Measurements from ENCODE around the gene CCR4.
"Not testable (repeated sequence)": the region's sequence is repeated elsewhere in the genome, so short reads cannot be mapped to it uniquely, and the experiment has no call there.

CCR4 gene

DNA sequence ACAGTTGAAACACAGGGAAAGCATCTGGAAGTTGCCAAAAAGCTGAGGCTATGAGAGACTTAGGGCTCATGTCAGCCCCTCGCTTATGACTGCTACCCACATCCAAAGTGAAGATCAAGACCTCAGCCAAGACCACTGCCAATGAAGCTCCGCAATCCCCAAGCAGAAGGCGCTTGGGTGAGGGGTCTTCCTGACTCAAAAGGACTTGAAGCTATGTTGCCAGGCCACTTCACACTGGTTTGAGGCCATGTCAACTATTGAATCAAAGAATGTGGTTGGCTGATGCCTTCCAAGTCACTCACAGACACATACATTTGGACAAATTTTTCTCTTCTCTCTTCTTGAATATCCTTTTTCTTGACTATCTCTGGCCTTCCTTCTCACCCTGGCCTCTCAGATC lies 928 bp upstream of the CCR4 start:
- H3K4me3 ChIP-seq (ENCODE audit: low read depth, low read length): no peak overlapping the region

DNA sequence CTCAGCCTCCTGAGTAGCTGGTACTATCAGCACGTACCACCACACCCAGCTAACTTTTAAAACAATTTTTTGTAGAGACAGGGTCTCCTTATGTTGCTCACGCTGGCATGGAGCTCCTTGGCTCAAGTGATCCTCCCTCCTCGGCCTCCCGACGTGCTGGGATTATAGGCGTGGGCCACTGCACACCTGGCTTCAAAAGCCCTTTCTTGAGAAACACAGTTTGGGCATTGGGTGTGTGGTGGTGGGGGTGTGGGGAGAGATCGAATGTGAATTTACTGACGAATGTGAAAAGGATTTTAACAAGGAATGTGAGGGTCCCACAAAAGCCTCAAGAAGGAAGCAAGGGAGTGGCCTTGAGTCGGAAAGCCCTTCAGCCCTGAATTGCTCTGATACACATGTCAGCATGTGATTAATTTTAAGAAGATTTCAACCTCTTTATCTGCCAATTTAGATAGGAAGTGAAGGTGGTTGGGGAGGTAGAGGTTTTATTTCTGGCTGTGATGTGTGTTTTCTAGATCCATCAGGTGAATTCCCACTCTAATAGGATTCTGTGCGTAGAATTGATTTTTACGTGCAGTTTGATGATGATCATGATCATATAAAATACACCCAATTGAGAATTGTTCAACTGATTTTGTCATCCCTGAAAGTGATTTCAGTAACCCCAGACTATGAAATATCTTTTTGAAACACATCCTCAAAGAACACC lies 1.1 kb downstream of the CCR4 start:
- H3K4me3 ChIP-seq (ENCODE audit: low read depth, low read length): no peak overlapping the region

DNA sequence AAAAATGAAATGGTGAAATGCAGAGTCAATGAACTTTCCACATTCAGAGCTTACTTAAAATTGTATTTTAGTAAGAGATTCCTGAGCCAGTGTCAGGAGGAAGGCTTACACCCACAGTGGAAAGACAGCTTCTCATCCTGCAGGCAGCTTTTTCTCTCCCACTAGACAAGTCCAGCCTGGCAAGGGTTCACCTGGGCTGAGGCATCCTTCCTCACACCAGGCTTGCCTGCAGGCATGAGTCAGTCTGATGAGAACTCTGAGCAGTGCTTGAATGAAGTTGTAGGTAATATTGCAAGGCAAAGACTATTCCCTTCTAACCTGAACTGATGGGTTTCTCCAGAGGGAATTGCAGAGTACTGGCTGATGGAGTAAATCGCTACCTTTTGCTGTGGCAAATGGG lies 3.1 kb downstream of the CCR4 start:
- no peak overlapping the region for H3K4me3 ChIP-seq (ENCODE audit: low read depth, low read length)

DNA sequence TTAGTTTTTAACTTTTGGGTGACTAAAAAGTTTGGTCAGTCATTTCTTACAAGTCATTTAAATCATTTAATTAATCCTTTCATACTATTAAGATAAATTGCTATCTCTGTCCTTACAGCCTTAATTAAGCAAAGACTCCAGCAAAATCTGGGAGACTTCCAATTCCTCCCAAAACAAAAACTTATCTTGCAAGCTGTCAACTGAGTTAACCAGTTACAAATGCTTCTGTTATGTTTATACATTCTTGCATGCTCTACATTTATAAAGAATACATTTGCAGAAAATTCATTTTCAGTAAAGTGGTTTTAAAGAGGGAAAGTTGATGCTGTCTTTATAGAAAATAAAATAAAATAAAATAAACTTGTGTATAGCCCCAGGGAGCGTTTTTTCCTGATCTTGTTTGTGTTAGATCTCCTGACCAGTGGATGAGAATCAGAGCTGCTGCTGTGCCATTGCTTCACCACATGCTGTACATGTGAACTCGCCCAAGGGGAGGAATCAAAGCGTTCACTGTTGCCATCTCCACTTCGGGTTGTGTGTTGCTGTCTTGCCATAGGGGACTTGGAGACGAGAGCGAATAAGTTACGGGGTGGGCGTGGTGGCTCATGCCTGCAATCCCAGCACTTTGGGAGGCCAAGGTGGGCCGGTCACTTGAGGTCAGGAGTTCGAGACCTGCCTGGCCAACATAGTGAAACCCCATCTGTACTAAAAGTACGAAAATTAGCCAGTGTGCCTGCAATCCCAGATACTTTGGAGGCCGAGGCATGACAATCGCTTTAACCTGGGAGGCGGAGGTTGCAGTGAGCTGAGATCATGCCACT lies 5.5 kb downstream of the CCR4 start:
- no peak overlapping the region for H3K4me3 ChIP-seq (ENCODE audit: low read depth, low read length)

DNA sequence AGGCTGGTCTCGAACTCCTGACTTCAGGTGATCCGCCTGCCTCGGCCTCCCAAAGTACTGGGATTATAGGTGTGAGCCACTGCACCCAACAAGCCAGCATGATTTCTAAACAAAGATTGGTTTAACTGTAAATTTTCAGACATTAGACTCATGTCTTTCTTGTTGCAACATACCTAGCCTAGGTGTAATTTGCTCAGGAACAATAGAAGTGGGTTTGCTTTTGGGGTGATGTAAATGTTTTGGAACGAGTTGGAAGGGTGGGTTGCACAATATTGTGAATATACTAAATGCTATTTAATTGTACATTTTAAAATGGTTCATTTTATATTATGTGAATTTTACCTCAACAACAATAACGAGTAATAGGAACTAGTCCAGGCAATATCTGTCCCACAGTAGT lies 7.1 kb downstream of the CCR4 start:
- no peak overlapping the region for H3K4me3 ChIP-seq (ENCODE audit: low read depth, low read length)

DNA sequence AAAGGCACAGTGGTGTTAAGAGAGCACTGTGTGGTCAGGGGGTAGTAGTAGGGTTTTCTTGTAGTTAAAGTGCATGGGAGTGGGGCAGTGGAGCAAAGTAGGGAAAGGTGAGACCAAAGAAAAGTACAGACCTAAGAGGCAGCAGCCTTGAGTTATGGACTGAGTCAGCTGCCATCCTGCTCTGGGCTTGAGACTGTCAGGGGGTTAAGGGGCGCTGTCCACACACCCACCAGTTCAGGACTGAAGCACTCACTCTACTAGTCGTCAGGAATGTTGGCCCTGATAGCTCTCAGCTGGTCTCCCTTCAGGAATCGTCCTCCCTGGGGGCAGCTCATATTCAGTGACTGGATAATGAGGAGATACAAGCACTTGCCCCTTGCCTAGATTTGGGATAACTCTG lies 7.9 kb downstream of the CCR4 start:
- H3K4me3 ChIP-seq (ENCODE audit: low read depth, low read length): no peak overlapping the region

DNA sequence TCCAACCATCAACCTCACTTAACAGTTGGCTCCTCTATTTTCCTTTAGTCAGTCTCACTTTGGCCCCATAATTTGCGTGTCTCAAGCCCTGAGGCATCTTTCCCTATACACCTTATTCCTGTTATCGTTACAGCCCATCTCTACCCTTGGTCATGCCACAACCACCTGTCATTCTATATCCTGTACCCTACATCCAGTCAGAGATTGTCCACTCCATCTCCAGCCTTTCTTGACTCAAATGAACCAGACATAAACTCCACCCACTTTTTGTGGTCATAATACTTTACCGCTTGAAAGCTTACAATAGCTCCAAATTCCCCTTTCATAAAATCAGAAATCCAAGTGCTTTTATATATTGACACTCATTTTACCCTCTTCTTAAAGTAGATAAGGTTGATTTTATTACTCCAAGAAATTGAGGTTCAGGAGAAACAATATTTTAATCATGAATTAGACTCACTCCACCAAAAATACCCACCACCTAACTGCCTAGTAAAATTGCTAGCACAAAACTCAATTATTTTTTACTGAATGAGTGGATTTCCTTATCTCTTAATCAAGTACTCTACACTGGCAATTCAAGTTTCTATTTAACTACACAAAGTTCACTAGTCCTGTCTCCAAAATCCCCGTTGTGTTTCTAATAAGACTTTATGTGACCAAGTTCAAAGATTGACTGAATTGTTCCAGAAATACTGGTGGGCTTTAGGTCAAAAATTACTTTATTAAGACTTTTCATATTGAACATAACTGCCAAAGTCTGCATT lies 9.1 kb downstream of the CCR4 start:
- no peak overlapping the region for H3K4me3 ChIP-seq (ENCODE audit: low read depth, low read length)

DNA sequence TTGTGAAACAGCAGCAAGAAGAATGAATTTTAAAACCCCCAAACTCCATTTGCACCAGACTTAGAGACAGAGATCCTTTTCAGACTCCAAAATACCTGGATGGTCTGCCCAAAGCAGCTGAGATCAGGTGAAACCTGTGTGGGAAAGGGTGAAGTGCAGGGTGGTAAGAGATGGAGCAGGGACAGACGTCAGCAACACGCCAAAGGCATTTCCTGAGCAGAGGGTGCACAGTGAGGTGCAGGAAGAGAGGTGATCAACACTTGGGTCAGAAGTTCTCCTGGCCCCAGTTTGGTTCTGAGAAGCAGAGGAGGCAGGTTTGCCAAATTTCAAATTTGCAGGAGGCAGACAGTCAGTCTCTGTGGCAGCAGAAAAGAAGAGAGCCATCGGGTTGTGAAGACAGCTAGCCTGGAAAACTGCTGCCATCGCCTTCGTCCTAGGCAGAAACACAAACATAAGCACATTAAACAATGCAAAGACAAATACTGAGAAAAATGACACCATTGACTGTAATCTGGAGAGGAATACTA lies 9.8 kb downstream of the CCR4 start:
- no peak overlapping the region for H3K4me3 ChIP-seq (ENCODE audit: low read depth, low read length)

DNA sequence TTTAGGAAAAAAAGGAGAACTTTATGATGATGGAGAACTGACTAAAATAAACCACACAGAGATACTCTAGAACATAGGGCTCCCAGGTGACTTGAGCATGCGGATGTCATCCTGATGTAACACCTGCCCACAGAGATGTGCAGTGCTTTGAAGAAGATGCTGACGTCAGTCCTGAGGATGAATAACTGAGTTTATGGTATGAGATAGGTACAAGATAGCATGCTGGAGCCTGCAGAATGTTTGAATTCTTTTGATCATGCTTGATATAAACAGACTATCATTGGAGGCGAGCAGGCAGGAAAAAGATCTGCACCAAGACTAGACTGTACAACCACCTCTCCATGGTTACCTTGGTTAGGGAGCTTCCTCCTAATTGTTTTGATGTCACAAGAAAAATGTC lies 12.4 kb downstream of the CCR4 start:
- H3K4me3 ChIP-seq (ENCODE audit: low read depth, low read length): no peak overlapping the region

DNA sequence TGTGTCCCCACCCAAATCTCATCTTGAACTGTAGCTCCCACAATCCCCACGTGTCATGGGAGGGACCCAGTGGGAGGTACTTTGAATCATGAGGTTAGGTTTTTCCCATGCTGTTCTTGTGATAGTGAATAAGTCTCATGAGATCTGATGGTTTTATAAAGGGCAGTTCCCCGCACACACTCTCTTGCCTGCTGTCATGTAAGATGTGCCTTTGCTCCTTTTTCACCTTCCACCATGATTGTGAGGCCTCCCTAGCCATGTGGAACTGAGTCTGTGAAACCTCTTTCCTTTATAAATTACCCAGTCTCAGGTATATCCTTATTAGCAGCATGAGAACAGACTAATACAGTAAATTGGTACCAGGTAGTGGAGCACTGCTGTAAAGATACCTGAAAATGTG lies 13.3 kb downstream of the CCR4 start:
- not testable (repeated sequence) for H3K4me3 ChIP-seq (ENCODE audit: low read depth, low read length)

DNA sequence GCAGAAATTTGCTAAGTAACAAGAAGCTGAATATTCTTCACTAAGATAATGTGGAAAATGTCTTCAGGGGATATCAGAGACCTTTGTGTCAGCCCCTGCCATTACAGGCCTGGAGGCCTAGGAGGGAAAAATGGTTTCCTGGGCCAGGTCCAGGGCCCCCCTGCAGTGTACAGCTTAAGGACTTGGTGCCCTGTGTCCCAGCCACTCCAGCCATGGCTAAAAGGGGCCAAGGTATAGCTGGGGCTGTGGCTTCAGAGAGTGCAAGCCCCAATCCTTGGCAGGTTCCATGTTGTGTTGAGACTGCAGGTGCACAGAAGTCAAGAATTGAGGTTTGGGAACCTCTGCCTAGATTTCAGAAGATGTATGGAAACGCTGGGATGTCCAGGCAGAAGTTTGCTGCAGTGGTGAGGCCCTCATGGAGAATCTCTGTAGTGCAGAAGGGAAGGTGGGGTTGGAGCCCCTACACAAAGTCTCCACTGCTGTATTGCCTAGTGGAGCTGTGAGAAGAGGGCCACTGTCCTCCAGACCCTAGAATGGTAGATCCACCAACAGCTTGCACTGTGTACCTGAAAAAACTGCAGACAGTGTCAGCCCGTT lies 14.3 kb downstream of the CCR4 start:
- H3K4me3 ChIP-seq (ENCODE audit: low read depth, low read length): not testable (repeated sequence)

DNA sequence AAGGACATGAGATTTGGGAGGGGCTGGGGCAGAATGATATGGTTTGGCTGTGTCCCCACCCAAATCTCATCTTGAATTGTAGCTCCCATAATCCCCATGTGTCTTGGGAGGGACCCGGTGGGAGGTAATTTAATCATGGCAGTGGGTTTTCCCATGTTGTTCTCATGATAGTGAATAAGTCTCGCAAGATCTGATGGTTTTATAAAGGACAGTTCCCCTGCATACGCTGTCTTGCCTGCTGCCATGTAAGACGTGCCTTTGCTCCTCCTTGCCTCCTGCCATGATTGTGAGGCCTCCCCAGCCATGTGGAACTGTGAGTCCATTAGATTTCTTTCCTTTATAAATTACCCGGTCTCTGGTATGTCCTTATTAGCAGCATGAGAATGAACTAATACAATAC lies 15.2 kb downstream of the CCR4 start:
- not testable (repeated sequence) for H3K4me3 ChIP-seq (ENCODE audit: low read depth, low read length)

DNA sequence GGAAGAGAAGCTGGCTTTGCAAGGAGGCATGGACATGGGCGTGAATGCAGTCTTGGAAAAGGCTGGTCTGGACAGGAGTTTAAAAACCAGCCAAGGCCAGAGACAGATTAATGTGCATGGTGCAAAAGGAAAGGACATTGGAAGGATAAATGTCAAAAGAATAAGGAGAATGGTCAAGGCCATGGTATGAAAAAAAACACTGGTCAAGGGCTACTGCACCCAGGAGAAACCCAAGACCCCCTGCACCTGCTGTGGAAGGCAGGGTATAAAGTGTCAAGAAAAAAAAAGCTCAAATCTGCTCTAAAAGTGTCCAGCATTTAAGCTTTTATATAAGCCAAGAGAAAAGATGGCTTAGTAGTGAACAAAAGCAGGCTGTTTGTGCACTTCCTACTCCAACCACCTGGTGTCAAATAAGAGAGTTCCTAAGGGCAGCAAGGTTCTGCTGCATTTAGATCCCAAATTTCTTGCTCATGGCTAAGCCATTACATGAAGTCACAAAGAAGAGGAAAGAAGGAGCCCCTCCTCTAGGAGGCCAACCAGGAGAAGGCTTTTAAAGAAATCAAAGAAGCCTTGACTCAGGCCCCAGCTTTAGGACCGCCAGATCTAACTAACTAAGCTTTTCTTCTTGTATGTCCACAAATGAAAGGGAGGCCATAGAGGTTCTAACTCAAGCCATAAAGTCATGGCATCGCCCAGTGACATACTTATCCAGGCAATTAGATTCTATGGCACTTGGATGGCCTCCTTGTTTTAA lies 16.9 kb downstream of the CCR4 start:
- no peak overlapping the region for H3K4me3 ChIP-seq (ENCODE audit: low read depth, low read length)

DNA sequence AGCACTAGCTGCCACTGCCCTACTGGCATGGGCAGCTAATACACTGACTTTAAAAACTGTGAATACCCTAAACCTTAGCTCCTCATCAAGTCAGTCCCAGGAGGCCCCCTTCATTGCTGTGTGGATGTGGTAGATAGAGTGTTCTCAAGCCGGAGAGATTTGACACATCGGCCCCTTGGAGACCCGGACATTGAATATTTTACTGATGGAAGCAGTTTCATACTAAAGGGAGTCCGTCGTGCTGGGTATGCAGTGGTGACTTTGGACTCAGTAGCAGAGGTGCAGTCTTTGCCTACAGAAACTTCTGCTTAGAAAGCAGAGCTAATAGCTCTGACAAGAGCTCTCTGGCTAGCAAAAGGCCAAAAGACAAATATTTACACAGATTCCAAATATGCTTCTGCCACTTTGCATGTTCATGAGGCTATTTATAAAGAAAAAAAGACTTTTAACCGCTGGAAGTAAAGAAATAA lies 17.5 kb downstream of the CCR4 start:
- no peak overlapping the region for H3K4me3 ChIP-seq (ENCODE audit: low read depth, low read length)

DNA sequence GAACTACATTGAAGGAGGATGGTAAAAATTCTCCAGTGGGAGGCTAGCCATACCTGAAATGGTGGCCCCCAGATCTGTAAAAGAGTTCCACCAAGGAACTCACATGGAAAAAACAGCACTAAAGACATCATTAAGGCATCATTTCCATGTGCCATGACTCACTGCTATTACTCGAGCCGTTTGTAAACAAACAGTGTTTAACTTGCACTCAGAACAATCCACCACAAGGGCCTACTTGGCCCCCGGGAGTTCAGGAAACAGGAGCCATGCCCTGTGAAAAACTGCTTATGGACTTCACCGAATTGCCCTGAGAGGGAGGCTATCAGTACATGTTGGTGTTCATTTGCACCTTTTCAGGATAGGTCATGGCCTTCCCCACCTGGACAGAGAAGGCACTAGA lies 18.2 kb downstream of the CCR4 start:
- no peak overlapping the region for H3K4me3 ChIP-seq (ENCODE audit: low read depth, low read length)

DNA sequence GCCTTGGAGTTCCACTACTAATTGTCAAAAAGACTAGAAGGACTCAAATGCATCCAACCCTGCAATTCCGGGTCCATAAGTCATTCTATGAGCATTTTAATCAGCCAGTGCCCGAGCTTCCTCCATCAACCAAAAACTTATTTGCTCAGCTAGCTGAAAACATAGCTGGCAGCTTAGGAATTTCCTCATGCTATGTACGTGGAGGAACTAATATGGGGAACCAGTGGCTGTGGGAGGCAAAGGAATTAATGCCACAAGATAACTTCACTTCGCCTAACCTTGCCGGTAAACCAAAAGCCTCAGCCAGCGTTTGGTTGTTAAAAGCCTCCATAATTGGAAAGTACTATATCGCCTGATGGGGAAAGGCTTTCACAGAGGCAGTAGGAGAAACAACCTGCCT lies 19.8 kb downstream of the CCR4 start:
- H3K4me3 ChIP-seq (ENCODE audit: low read depth, low read length): not testable (repeated sequence)

DNA sequence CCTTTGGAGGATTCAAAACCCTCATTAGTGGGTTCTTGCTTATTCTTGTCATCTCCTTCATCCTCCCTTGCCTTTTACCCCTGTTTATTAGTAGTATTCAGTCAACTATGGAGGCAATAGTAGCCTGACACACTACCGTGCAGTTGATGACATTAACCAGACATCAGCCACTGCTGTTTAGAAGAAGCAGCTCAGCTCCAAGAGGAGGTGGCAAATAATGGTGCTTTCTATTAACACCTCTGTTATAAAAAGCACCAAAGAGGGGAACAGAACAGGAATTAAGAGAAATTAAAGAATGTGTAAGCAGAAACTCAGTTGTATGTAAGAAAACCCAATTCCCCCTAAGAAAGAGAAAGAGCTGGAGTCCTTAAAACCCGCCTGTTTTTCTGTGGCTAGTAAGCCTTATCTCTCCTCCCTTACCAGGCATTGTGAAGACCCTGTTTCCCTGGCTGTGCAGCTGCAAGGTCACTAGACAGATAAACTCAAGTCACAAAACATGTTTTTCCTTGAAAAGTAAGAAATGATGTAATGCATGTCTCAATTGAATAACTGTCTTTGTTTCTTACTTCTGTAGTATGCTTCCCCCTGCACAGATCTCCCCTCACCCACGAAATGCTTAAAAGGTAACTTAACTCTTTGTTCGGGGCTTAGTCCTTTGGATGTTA lies 21.2 kb downstream of the CCR4 start:
- H3K4me3 ChIP-seq (ENCODE audit: low read depth, low read length): no peak overlapping the region

DNA sequence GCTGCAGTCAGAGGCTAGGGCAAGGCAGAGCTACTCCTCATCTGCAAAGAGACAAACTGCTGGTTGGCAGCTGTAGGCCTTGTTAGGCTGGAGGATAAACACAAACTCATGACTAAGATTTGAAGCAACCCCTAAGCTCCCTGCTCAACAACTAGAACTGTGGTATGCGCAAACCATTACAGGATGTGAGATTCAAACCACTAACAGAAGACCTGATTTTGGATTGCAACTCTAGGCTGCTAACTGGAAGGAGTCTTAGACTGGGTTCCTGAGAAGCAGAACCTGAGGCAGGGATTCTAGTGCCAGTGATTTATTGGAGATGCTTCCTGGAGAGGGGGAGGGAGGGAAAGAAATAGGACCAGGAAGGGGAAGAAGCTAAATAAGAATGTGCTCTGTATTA lies 22.5 kb downstream of the CCR4 start:
- no peak overlapping the region for H3K4me3 ChIP-seq (ENCODE audit: low read depth, low read length)

DNA sequence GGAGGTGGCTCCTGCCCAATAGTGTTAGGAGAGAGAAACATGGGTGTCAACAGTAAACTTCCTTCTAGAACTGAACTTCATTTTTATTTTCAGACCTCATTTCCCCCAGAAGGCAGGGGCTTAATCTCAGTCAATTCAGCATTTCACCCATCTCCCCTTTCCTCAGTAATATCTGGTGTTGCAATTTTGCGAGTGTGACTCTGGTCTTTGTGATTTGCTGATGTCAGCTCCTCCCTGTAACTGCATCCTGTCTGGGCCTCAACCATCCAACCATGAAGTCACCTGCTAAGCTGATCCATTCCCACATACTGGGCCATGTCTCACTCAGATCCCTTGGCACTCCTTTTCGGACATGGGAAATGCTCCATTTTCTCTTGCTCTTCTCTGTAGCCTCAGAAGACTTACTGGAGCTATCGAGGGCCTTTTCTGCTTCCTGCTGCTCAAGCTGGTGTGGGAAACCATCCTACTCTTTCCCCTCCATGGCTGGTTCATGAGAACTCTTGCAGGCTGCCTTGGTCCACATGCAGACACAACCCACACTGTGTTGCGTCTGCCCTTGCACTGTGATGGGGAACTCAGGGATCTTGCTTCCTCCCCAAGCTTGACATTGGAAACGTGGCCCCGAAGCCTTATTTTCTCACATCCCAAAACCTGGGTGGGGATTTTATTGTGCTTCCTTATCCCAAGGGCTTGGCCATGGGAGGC lies 24.6 kb downstream of the CCR4 start:
- no peak overlapping the region for H3K4me3 ChIP-seq (ENCODE audit: low read depth, low read length)

Measured in iPS-11a (cell line).